T-cell (primary cell): ENCODE measurements around the gene TCF7L1. TPM values are rescaled to one million over a fixed set of nuclear protein-coding genes. Genes with fewer than 3 reads are reported as not detected.
"Not testable (repeated sequence)": the region's sequence is repeated elsewhere in the genome, so short reads cannot be mapped to it uniquely, and the experiment has no call there.

Experiments
- ATAC-seq, 4 experiments: fragments of 200-7000 bp in 3 of 4; fragments of 150-1000 bp in 1 of 4; cut with Tn5 transposase; replicated peaks in 1 of 4; 1 replicate in 3 of 4; 2 replicates in 1 of 4; pipeline ENCODE4 v1.10.0; 2021; ENCODE audit warnings: moderate library complexity in 3 of 4, mild to moderate bottlenecking in 2 of 4, moderate number of reproducible peaks in 1 of 4
- CTCF ChIA-PET, 2 donors: fragments of 300-600 bp; sonication (Branson Sonifier 250); formaldehyde crosslinking; loops; one replicate each; lab custom pipeline; 2022; ENCODE audit warnings: antibody characterized with exemption in 2 of 2; lab: Charles Lee
- POLR2A ChIA-PET, 2 donors: fragments of 300-600 bp; sonication (Branson Sonifier 250); formaldehyde crosslinking; loops; one replicate each; lab custom pipeline; 2022; ENCODE audit warnings: antibody characterized with exemption in 2 of 2; lab: Charles Lee
- DNase-seq, 35 experiments: peaks; one replicate each; pipeline versions ENCODE4 v3.0.0 to v3.0.0-alpha.2; 2013 to 2023
- H3K27ac ChIP-seq: one replicate; pipeline ENCODE4 v1.5.1; 2013; ENCODE audit warnings: low read length
- H3K27me3 ChIP-seq, 2 experiments: replicated peaks in 1 of 2; 1 replicate in 1 of 2; 2 replicates in 1 of 2; pipeline versions ENCODE4 v1.6.1 to v1.7.0; 2013; ENCODE audit warnings: low read length in 1 of 2, mixed read lengths in 1 of 2; ENCODE audit not compliant: control insufficient read depth in 2 of 2, insufficient read depth in 2 of 2; ENCODE audit errors: extremely low read depth in 1 of 2
- H3K36me3 ChIP-seq, 2 donors: 1 replicate in 1 of 2; 2 replicates in 1 of 2; pipeline versions ENCODE4 v1.6.1 to v1.7.0; 2013; ENCODE audit warnings: low read length in 1 of 2; ENCODE audit not compliant: control insufficient read depth in 2 of 2, insufficient read depth in 1 of 2; ENCODE audit errors: extremely low read depth in 1 of 2
- H3K4me1 ChIP-seq, 2 experiments: 1 replicate in 1 of 2; 2 replicates in 1 of 2; pipeline versions ENCODE4 v1.6.1 to v1.7.0; 2013; ENCODE audit warnings: low read length in 2 of 2, mixed read lengths in 1 of 2; ENCODE audit not compliant: insufficient read depth in 2 of 2, control insufficient read depth in 1 of 2; ENCODE audit errors: extremely low read depth in 1 of 2
- H3K4me3 ChIP-seq, 2 donors: 1 replicate in 1 of 2; 2 replicates in 1 of 2; pipeline versions ENCODE4 v1.5.1 to v1.7.0; 2013; ENCODE audit warnings: mild to moderate bottlenecking in 2 of 2, low read length in 1 of 2, moderate library complexity in 1 of 2; ENCODE audit not compliant: control insufficient read depth in 1 of 2; ENCODE audit errors: extremely low read depth in 1 of 2
- H3K9me3 ChIP-seq: 2 replicates; pipeline ENCODE4 v1.7.0; 2013
- H3K27ac Mint-ChIP-seq, 2 donors: one replicate each; pipeline ENCODE4 v1.8.0; 2020 to 2021; ENCODE audit warnings: mild to moderate bottlenecking in 2 of 2, mixed read lengths in 2 of 2
- H3K27me3 Mint-ChIP-seq, 2 donors: one replicate each; pipeline ENCODE4 v1.8.0; 2021 to 2022; ENCODE audit warnings: mixed read lengths in 2 of 2
- H3K36me3 Mint-ChIP-seq: one replicate; pipeline ENCODE4 v1.8.0; 2021; ENCODE audit warnings: mixed read lengths
- H3K4me1 Mint-ChIP-seq, 3 donors: one replicate each; pipeline ENCODE4 v1.8.0; 2020 to 2022; ENCODE audit warnings: mixed read lengths in 3 of 3, mild to moderate bottlenecking in 1 of 3
- H3K4me3 Mint-ChIP-seq, 3 donors: one replicate each; pipeline ENCODE4 v1.8.0; 2020 to 2022; ENCODE audit warnings: mild to moderate bottlenecking in 3 of 3, mixed read lengths in 3 of 3, moderate library complexity in 3 of 3
- H3K9me3 Mint-ChIP-seq, 3 donors: one replicate each; pipeline ENCODE4 v1.8.0; 2020 to 2022; ENCODE audit warnings: mixed read lengths in 3 of 3
- WGBS: methylation state at CpG from one replicate; pipeline ENCODE4 v1.1.5; 2013; ENCODE audit warnings: missing lambda C conversion rate; ENCODE audit not compliant: insufficient coverage; 5-methylcytosine and 5-hydroxymethylcytosine counted together
- total RNA-seq, 35 experiments: library from RNA in 6 of 35; stranded (reverse) in 6 of 35; fragments of 120-200 nt in 1 of 35; gene quantifications; one replicate each; pipeline versions ENCODE4 v1.2.1 to v1.2.4 and lab custom pipeline; 2013 to 2026

The TCF7L1 gene
- total RNA-seq, 5 donors from 2014 or later (not counting 1 experiment from before 2014, with no cell fraction given) = 0.07 to 0.16 (median 0.15) TPM; not detected in 2

DNA sequence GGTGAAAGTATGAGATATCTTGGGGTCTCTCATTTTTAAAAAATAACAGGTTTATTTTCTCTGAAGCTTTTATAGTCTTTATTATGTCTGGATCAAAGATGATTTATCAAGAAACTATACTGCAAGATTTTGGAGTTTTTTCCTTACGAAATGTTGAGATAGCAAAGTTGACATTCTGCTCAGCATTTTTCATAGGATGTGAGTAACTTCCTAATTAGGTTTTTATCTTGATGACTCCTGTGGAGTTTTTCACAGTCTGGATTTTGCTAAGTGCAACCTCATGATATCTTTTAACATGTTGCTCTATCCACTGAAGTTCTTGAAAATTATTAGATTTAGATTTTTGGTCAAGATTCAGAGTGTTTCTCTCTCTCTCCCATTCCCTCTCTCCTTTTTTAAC, 17.8 kb downstream of the TCF7L1 start:
- H3K27ac Mint-ChIP-seq = no peak overlapping the region
- H3K27me3 Mint-ChIP-seq = peaks cover 9 to 17% of the 10 kb centered on the region in 2 donors
- no peaks in the 10 kb centered on the region for H3K36me3 Mint-ChIP-seq
- Histone ChIP-seq H3K9me3 (no peaks in the 10 kb centered on the region), H3K36me3 (no peaks in the 10 kb centered on the region), H3K27ac (no peak overlapping the region), H3K27me3 (peaks cover 0 to 5% of the 10 kb centered on the region in 2 experiments), H3K4me1 (no peaks in the 10 kb centered on the region), H3K4me3 (no peak overlapping the region)
- no peaks in the 10 kb centered on the region for H3K4me1 Mint-ChIP-seq
- POLR2A ChIA-PET = no interaction called here
- no peak for ATAC-seq
- DNase-seq = no peak
- no peak overlapping the region for H3K4me3 Mint-ChIP-seq
- H3K9me3 Mint-ChIP-seq = no peaks in the 10 kb centered on the region
- WGBS = no CpG with 5 or more reads among the region's 1 CpG
- CTCF ChIA-PET = no interaction called here

DNA sequence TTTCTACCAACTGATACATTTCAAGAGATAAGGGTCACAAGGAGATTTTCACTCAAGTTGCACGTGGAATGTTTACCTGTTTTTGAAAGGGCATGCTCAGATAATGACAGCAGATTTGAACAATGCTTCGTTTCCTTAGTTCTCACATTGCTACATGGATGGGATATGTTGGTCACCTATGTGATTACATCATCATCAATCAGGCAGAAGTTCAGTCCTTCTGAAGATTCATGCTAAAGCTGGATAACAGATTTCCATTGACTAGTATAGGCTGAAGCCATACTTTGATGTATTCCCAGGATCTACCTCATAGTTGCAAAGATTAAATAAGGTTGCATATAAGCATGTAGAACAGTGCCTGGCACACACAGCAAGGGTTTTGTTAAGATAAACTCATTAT, 19.7 kb downstream of the TCF7L1 start:
- ChIA-PET CTCF (no interaction called here), POLR2A (interaction anchor here in 1 of 2 donors (0.6 kb wide), 1 partner anchor 1358 kb away, joined by 3 read pairs; no protein-coding TSS in a partner anchor)
- no peak overlapping the region for H3K4me3 Mint-ChIP-seq
- DNase-seq (no peak), ATAC-seq (no peak)
- peaks cover 7 to 16% of the 10 kb centered on the region in 2 donors for H3K27me3 Mint-ChIP-seq
- no peaks in the 10 kb centered on the region for H3K9me3 Mint-ChIP-seq
- Histone ChIP-seq H3K36me3 (no peaks in the 10 kb centered on the region), H3K4me1 (no peaks in the 10 kb centered on the region), H3K4me3 (no peak overlapping the region), H3K9me3 (no peaks in the 10 kb centered on the region), H3K27me3 (no peaks in the 10 kb centered on the region), H3K27ac (no peak overlapping the region)
- WGBS = no CpG with 5 or more reads among the region's 2 CpGs
- no peaks in the 10 kb centered on the region for H3K36me3 Mint-ChIP-seq
- no peaks in the 10 kb centered on the region for H3K4me1 Mint-ChIP-seq
- H3K27ac Mint-ChIP-seq = no peak overlapping the region

DNA sequence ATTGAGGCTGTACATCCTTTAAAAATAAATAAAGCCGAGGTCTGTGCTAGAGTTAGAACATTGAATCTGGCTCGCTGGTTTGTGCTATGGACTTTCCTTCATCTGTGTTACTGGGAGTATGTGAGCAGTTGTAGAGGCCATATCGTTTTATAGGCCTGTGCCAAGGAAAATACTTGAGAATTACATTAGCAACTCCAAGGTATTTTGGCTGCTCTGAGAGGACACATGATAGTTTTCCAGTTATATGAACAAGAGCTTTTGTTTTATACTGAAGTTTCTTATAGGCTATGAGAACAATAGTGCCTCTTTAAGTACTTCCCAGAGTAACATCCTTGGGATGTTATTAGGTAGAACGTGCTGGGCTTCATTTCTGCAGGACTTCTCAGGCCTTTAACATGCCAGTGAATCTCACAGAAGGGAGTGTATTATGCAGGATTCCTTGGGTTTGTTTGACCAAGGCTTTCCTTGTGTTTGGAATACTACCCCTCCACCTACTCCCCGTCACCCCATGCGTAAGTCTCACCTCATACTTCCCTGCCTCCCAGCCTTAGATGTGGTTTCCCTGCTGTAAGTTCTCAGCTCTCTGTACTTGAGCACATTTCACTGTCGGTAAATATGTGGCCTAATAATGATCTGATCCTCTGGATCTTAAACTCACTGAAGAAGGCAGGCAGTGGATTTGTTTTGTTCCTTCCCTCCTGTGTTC, 21.0 kb downstream of the TCF7L1 start:
- H3K9me3 ChIP-seq = no peaks in the 10 kb centered on the region
- DNase-seq (no peak), ATAC-seq (no peak)
- Mint-ChIP-seq H3K4me1 (no peaks in the 10 kb centered on the region), H3K36me3 (no peaks in the 10 kb centered on the region), H3K9me3 (no peaks in the 10 kb centered on the region), H3K4me3 (no peak overlapping the region), H3K27me3 (peaks cover 5 to 12% of the 10 kb centered on the region in 2 donors), H3K27ac (no peak overlapping the region)
- no peaks in the 10 kb centered on the region for H3K36me3 ChIP-seq
- no peak overlapping the region for H3K4me3 ChIP-seq
- no peaks in the 10 kb centered on the region for H3K4me1 ChIP-seq
- ChIA-PET POLR2A (no interaction called here), CTCF (no interaction called here)
- no peak overlapping the region for H3K27ac ChIP-seq
- WGBS = 68% methylated on average over 4 of the region's 7 CpGs
- H3K27me3 ChIP-seq = no peaks in the 10 kb centered on the region

DNA sequence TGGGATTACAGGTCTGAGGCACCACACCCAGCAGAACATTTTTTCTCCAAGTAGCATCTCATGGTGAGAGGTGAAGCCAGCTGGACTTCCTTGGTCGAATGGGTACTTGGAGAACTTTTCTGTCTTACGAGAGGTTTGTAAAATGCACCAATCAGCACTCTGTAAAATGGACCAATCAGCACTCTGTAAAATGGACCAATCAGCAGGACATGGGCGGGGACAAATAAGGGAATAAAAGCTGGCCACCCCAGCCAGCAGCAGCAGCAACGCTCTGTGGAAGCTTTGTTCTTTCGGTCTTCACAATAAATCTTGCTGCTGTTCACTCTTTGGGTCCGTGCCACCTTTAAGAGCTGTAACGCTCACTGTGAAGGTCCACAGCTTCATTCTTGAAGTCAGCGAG, 21.9 kb downstream of the TCF7L1 start:
- H3K36me3 ChIP-seq, H3K27ac Mint-ChIP-seq, H3K9me3 ChIP-seq, H3K4me3 ChIP-seq, ATAC-seq, H3K9me3 Mint-ChIP-seq, POLR2A ChIA-PET, H3K4me3 Mint-ChIP-seq, H3K27me3 ChIP-seq, H3K36me3 Mint-ChIP-seq, H3K27ac ChIP-seq, DNase-seq, H3K4me1 ChIP-seq, H3K4me1 Mint-ChIP-seq: not testable (repeated sequence)
- H3K27me3 Mint-ChIP-seq = peaks cover 5 to 12% of the 10 kb centered on the region in 2 donors
- CTCF ChIA-PET = interaction anchor here in 1 of 2 donors (0.7 kb wide), 1 partner anchor 12 kb away, joined by 3 read pairs; no protein-coding TSS in a partner anchor
- WGBS = 93% methylated on average over 6 of the region's 8 CpGs

DNA sequence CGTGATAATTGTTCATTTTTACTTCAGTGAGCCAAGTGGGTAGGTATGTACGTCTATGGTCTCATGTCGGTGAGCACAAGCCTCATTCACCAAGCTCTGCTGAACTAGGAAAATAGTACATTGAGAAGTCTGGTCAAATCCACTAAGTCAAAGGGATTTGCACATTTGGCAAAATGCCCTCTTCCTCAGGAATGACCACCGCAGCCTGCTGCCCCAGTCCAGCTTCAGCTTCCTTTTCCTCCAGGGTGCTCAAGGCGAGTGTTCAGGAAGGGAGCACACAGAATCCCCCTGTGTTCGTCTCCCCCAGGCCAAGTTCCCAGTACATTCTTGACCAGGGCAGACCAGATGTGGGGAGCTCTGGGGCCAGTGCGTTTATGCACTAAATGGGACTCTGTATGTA, 23.0 kb downstream of the TCF7L1 start:
- Mint-ChIP-seq H3K4me1 (no peaks in the 10 kb centered on the region), H3K4me3 (no peak overlapping the region), H3K27ac (no peak overlapping the region), H3K9me3 (no peaks in the 10 kb centered on the region), H3K36me3 (no peaks in the 10 kb centered on the region), H3K27me3 (peaks cover 5 to 12% of the 10 kb centered on the region in 2 donors)
- Histone ChIP-seq H3K4me1 (no peaks in the 10 kb centered on the region), H3K27ac (no peak overlapping the region), H3K27me3 (peaks cover 0 to under 1% of the 10 kb centered on the region in 2 experiments), H3K4me3 (no peak overlapping the region), H3K36me3 (no peaks in the 10 kb centered on the region), H3K9me3 (no peaks in the 10 kb centered on the region)
- no peak for DNase-seq
- ATAC-seq = no peak
- ChIA-PET CTCF (no interaction called here), POLR2A (no interaction called here)
- 84% methylated on average over 5 of the region's 7 CpGs for WGBS

DNA sequence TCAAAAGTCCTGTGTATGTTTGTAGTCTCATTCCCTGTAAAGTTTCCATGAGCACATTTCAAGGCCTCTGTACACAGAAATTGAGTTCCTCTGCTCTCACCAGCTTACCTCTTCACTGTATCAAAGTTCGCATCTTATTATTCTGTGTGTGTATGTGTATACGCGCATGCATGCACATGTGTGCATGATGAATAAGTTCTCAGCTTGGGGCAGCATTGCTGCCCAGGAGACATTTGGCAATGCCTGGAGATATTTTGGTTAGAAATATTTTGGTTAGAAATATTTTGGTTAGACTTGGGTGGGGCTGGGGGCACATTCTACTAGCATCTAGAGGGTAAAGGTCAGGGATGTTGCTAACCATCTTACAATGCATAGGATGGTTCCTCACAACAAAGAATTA, 23.4 kb downstream of the TCF7L1 start:
- Mint-ChIP-seq H3K4me1 (no peaks in the 10 kb centered on the region), H3K9me3 (no peaks in the 10 kb centered on the region), H3K27me3 (peaks cover 5 to 13% of the 10 kb centered on the region in 2 donors), H3K27ac (no peak overlapping the region), H3K36me3 (no peaks in the 10 kb centered on the region), H3K4me3 (no peak overlapping the region)
- ATAC-seq = no peak
- Histone ChIP-seq H3K9me3 (no peaks in the 10 kb centered on the region), H3K4me3 (no peak overlapping the region), H3K27ac (no peak overlapping the region), H3K4me1 (no peaks in the 10 kb centered on the region), H3K36me3 (no peaks in the 10 kb centered on the region), H3K27me3 (peaks cover 0 to 6% of the 10 kb centered on the region in 2 experiments)
- ChIA-PET CTCF (no interaction called here), POLR2A (no interaction called here)
- WGBS = 100% methylated on average over 2 of the region's 3 CpGs
- no peak for DNase-seq
